Gastrocnemius medialis (tissue), 4 donors: Measurements from ENCODE around the gene LPAR2.

Experiments
- POLR2A ChIP-seq, 2 donors: fragments of 450-650 bp; IDR thresholded peaks; one replicate each; pipeline ENCODE4 v1.6.1; 2017; ENCODE audit warnings: antibody characterized with exemption in 2 of 2, mild to moderate bottlenecking in 2 of 2, moderate library complexity in 2 of 2
- TF ChIP-seq, protein P1 (sequence below), 5 experiments: fragments of 450-650 bp in 3 of 5; fragments of 200-600 bp in 2 of 5; sonication (generic) in 2 of 5; IDR thresholded peaks in 4 of 5; conservative IDR thresholded peaks in 1 of 5; 1 replicate in 4 of 5; 2 replicates in 1 of 5; pipeline ENCODE4 v1.5.1; 2016 to 2019; ENCODE audit warnings: antibody characterized with exemption in 5 of 5, mild to moderate bottlenecking in 3 of 5, moderate library complexity in 3 of 5

DNA sequence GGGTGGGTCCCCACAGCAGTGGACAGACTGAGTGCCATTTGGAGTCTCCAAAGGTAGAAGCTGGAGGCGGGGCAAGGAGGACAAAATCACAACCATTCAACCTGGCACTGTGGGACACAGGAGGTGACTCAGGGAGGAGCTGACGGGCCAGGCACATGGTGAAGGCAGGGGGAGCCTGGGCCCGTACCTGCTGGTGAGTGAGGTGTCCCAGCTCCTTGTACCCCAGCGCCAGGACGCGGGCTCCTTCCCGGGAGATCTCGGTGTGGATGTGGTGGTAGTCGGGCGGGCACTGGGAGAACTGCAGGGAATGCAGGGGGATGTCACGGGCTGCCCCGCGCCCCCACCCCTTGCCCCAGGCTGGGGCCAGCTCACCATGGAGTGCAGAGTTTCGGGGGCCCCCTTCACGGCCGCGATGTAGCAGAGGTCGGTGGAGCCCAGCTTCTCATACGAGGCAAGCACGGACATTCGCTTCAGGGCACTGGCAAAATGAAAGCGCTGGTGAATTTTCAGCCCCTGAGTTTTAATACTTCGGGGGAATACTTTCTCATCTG, 25.7 kb upstream of the LPAR2 start:
- TF ChIP-seq, protein P1, sequence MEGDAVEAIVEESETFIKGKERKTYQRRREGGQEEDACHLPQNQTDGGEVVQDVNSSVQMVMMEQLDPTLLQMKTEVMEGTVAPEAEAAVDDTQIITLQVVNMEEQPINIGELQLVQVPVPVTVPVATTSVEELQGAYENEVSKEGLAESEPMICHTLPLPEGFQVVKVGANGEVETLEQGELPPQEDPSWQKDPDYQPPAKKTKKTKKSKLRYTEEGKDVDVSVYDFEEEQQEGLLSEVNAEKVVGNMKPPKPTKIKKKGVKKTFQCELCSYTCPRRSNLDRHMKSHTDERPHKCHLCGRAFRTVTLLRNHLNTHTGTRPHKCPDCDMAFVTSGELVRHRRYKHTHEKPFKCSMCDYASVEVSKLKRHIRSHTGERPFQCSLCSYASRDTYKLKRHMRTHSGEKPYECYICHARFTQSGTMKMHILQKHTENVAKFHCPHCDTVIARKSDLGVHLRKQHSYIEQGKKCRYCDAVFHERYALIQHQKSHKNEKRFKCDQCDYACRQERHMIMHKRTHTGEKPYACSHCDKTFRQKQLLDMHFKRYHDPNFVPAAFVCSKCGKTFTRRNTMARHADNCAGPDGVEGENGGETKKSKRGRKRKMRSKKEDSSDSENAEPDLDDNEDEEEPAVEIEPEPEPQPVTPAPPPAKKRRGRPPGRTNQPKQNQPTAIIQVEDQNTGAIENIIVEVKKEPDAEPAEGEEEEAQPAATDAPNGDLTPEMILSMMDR (IDR thresholded peaks at IDR 0.05 in 4 of 5, conservative IDR thresholded peaks at IDR 0.05 in 1 of 5) = no peak
- no peak for TF ChIP-seq POLR2A (IDR thresholded peaks at IDR 0.05)
